GM19035 (cell line): Measurements from ENCODE around the gene KLHDC9.
"Not testable (repeated sequence)": the region's sequence is repeated elsewhere in the genome, so short reads cannot be mapped to it uniquely, and the experiment has no call there.

Source experiments
- ATAC-seq: cut with Tn5 transposase; IDR thresholded peaks from one replicate; pipeline ENCODE4 v1.9.1; 2021; ENCODE audit not compliant: unreplicated experiment

KLHDC9 gene

GRCh38 chr1:161095230-161095629 is 2.9 kb upstream of the KLHDC9 start:
- ATAC-seq, result no peak

DNA sequence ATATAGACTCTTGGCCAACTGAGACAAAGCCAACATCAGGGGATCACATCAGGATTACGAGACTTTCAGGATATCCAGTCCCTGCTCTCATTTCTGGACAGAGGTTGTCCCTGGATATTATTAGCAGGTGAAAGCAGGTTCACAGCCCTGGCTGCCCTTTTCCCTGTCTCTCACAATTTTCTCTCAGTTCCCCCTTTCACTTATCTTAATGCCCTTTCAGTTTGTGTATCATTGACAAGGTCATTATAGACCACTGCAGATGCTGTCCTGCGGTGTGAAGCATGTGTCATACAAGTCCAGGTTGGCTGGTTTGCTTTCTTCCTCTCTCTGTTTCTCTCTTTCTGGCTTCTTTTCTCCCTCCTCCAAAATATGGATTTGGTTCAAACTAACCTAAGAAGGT is 2.1 kb upstream of the KLHDC9 start:
- no peak for ATAC-seq

- no peak for ATAC-seq
These were observed 1.6 kb upstream of the KLHDC9 start for GRCh38 chr1:161096530-161096929.

DNA sequence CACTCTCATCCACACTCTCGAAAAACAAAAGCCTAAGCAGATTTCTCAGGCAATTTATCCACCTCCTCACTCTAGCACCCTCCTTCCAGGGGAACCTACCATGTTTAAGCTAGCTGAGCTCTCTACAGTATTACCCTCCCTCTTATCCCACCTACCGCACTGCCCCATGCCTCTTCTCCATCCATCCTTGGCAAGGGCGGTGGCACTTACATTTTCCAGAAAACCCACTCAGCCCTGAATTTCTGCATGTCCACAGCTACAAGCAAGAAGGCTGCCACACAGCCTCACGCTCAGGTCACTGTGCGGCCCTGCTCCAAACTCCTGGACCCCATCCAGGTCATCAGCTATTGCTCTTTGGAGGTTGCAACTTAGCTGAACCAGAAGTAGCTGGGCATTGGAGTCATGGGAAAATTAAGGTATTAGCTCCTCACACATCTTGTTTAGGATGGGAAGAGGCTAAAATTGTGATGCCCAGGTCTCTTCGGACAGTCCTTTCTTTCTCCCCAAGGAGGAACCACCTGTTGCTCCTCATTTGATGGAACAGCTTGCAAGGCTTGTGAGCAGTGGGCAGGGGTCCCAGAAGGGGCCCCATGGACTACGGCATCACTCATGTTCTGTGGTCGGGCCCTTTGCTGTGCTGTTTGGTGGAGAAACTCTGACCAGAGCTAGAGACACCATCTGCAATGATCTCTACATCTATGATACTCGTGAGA is 1.1 kb downstream of the KLHDC9 start:
- ATAC-seq, result no peak

DNA sequence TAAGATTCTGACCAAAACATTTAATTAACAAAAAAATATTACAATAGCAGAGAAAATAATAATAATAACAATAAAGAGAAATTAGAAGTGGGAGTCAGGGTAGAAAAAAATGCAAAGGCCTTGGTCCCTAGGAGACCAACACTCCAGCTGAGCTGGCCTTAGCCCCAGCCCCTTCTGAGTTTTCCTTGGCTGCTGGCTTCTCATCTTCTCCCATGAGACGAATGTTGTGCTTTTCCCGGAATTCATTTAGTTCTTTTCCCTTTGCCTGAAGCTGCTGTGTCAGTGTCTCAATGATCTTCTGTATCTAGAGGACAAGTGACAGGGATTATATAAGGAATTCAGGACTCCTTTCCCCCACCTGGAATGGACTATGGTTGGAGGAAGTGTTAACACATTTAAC is 2.4 kb downstream of the KLHDC9 start:
- no peak for ATAC-seq

- ATAC-seq, result no peak
These were observed 8.3 kb downstream of the KLHDC9 start for GRCh38 chr1:161106431-161106830.

DNA sequence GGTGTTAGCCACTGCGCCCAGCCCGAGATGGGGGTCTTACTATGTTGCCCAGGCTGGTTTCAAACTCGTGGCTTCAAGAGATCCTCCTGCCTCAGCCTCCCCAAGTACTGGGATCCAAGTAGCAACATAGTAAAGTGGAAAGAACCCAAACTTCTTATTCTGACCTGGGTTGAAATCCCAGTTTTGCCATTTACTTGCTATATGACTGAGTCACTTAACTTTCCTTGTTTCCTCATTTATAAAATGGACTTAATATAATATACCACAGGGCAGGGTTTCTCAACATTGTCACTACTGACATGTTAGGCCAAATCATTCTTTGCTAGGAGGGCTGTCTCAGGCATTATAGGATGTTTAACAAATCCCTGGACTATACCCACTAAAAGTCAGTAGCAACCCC is 13.0 kb downstream of the KLHDC9 start:
- no peak for ATAC-seq

- ATAC-seq, result no peak
These were observed 13.4 kb downstream of the KLHDC9 start for GRCh38 chr1:161111527-161111926.

DNA sequence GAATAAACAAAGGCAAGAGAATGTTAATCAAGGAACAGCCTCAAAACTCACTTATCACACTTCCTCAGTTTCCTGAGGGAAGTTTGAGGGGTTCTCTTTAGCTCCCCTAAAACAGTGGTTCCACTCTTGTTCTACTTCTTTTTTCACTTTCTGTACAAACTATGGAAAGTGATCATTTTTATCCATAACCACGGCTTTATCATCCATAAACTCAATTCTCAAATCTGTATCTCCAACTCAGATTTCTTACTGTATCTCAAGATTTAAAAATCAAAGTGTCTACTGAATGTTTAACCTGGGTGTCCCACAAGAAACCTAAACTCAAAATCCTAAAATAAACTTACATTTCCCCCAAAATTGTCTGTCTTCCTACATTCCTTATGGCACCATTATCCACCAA is 15.8 kb downstream of the KLHDC9 start:
- no peak for ATAC-seq

GRCh38 chr1:161114556-161114955 is 16.4 kb downstream of the KLHDC9 start:
- ATAC-seq, result no peak

DNA sequence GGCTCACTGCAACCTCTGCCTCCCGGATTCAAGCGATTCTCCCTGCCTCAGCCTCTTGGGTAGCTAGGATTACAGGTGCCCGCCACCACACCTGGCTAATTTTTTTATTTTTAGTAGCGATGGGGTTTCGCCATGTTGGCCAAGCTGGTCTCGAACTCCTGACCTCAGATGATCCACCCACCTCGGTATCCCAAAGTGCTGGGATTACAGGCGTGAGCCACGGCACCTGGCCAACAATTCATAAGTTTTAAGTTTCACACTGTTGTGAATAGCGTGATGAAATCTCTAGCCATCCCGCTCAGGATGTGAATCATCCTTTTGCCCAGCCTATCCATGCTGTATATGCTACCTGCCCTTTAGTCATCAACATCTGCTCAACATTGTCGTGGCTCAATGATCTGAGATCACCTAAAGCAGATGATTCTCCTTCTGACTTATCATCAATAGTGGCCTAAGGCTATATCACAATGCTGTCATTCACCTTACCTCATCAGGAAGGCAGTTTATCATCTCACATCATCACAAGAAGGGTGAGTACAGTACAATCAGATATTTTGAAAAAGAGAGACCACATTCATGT is 17.1 kb downstream of the KLHDC9 start:
- ATAC-seq, result no peak

DNA sequence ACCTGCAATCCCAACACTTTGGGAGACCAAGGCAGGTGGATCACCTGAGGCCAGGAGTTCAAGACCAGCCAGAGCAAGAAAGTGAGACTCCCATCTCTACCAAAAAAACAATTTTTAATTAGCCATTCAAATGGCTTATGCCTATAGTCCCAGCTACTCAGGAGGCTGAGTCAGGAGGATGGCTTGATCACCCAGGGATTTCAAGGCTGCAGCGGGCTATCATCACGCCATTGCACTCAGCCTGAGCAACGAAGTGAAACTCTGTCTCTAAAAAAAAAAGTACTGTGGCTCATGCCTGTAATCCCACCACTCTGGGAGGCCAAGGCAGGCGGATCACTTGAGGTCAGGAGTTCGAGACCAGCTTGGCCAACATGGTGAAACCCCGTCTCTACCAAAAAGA is 17.8 kb downstream of the KLHDC9 start:
- not testable (repeated sequence) for ATAC-seq

- ATAC-seq, result peak; percentile 76
These were observed 19.8 kb downstream of the KLHDC9 start, which contains the start of the genes NIT1 and PFDN2 for GRCh38 chr1:161117759-161118581. Gene NIT1, plus strand, starts transcription at chr1:161118105. Its CDS starts 72 bp downstream, at chr1:161118177. Gene PFDN2, minus strand, starts transcription at chr1:161118037. Its CDS starts 11 bp downstream, at chr1:161118026.

DNA sequence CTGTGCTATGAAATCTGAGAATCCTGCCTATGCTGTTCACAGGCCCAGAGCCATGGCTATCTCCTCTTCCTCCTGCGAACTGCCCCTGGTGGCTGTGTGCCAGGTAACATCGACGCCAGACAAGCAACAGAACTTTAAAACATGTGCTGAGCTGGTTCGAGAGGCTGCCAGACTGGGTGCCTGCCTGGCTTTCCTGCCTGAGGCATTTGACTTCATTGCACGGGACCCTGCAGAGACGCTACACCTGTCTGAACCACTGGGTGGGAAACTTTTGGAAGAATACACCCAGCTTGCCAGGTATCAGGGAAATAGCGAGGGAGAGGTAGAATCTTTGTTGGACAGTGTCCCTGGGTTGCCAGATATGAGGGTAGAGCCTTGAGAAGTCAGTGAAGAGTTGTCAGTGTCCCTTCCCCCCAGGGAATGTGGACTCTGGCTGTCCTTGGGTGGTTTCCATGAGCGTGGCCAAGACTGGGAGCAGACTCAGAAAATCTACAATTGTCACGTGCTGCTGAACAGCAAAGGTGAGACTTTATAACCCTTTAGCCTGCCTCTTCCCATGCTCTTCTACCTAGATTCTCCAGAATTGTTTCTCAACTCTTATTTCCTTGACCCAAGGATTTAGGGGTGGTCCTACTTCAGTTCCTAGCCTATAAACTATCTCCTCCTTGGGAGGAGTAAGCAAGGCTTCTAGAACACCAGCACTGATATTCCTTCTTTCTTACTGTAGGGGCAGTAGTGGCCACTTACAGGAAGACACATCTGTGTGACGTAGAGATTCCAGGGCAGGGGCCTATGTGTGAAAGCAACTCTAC is 21.1 kb downstream of the KLHDC9 start:
- peak; percentile 56 for ATAC-seq

- ATAC-seq, result no peak
These were observed 23.0 kb downstream of the KLHDC9 start for GRCh38 chr1:161121042-161121650.

- ATAC-seq, result no peak
These were observed 23.7 kb downstream of the KLHDC9 start for GRCh38 chr1:161121834-161122233.

DNA sequence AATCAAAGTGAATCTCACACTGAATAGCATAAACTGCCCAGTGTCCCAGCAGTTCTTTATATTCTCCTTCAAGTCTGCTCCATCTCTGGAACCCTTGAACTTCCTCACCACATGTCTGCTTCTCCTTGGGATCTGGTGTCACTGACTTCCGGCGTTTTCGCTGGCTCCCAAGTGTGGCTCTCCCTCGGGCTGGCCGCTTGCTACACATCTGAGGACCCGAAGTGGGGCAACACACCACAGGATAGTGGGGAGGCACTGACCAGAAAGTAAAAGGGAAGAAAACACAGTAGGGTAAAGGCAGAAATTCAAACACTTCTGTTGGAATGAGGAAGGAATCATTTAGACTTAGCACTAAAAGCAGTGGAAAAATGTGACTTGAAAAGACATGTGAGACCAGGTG is 24.8 kb downstream of the KLHDC9 start:
- no peak for ATAC-seq

- ATAC-seq, result no peak
These were observed 29.5 kb downstream of the KLHDC9 start for GRCh38 chr1:161127649-161128048.

DNA sequence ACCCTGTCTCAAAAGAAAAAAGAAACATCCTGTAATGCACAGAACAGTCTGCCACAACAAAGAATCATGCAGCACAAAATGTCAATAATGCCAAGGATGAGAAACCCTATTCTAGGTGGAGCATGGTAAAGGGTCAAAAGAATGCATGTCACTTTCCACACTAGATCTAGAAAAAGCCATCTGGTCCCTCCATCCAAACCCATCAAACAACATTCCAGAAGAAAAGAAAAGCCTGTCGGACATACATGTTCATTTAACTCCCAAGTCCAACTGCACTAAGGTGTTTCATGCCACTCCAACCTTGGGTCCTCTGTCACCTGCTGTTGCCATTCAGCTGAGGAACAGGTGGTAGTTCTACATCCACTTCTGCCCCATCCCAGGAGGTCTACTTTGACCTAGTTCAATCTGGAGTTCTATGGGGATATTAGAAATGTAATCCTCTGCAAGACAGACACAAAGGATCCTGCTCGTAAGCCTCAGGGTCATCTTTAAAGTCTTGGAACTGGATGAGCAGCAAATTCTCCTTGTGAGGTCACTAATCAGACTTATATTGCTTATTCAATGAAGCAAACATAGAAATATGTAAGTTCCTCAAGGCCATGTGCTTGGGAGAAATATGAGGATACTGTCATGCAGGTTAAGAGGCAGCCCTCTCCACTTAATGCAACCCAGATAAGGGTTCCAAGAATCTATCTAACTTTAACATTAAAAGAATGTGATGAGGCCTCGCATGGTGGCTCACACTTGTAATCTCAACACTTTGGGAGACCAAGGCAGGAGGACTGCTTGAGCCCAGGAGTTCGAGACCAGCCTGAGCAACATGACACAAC is 30.6 kb downstream of the KLHDC9 start:
- ATAC-seq, result no peak

DNA sequence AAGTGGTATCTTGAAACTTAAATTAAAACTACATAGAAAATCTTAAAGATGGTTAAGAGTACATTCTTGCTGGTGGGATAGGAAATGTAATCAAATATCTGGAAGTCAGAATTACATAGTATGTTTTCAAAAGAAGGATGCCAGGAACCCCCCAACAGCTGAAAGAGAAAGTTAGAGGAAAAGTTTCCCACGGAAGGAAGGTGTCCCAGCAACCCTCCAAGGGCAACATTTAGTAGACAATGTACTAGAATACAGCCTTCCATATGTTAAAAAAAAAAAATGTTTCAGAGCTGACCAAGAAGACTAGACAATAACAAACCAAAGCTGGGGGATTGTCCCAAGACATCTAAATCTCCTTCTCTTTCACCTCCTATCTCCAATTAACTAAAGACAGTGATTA is 32.1 kb downstream of the KLHDC9 start:
- no peak for ATAC-seq
